RCC 7860 (cell line): ENCODE data around the gene VWA5B2.
A peak's percentile ranks its signal among the peaks of the same experiment; 100 is the strongest.
"Not testable (repeated sequence)": the region's sequence is repeated elsewhere in the genome, so short reads cannot be mapped to it uniquely, and the experiment has no call there.

ENCODE experiments used
- DNase-seq: peaks from one replicate; pipeline ENCODE4 v3.0.0-alpha.2; 2015; ENCODE audit warnings: low spot score
- FAIRE-seq: peaks from 2 replicates; lab custom pipeline; 2012; peaks lifted over from hg19 to GRCh38; lab: Jason Lieb, UNC

The VWA5B2 gene

GRCh38 chr3:184241141-184241446 lies 11.7 kb downstream of the VWA5B2 start:
- no peak for FAIRE-seq
- DNase-seq = no peak

DNA sequence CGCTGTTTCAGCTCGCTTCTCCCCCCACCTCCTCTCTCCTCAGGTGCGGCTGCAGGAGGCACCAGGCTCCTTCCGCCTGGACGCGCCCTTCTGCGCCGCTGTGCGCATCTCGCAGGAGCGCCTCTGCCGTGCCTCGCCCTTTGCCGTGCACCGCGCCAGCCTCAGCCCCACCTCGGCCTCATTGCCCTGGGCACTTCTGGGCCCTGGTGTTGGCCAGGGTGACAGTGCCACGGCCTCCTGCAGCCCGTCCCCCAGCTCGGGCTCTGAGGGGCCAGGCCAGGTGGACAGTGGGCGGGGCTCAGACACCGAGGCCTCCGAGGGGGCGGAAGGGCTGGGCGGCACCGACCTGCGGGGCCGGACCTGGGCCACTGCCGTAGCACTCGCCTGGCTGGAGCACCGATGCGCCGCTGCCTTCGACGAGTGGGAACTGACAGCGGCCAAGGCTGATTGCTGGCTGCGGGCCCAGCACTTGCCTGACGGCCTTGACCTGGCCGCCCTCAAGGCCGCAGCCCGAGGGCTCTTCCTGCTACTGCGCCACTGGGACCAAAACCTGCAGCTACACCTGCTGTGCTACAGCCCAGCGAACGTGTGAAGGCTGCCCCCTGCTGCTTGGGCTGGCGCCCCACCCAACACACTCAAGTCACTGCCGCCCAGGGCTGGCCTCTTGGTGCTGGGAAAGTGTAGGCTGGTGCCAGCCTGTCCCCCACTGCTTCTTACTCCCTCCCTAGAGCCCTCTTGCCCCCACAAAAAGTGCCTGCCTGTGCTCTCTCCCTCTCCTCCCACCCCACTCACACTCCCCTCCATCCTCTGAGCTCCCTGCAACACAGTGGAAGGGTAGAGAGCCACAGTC lies 12.3 kb downstream of the VWA5B2 start:
- FAIRE-seq (no peak), DNase-seq (no peak)

GRCh38 chr3:184242297-184242685 lies 12.9 kb downstream of the VWA5B2 start:
- FAIRE-seq = no peak
- DNase-seq = no peak

GRCh38 chr3:184248454-184249411 lies 19.3 kb downstream of the VWA5B2 start, which contains the start of gene ALG3:
ALG3 (minus strand) TSS chr3:184248962; CDS start chr3:184248940, 22 bp downstream.
- peak; percentile 59 for DNase-seq
- no peak for FAIRE-seq

DNA sequence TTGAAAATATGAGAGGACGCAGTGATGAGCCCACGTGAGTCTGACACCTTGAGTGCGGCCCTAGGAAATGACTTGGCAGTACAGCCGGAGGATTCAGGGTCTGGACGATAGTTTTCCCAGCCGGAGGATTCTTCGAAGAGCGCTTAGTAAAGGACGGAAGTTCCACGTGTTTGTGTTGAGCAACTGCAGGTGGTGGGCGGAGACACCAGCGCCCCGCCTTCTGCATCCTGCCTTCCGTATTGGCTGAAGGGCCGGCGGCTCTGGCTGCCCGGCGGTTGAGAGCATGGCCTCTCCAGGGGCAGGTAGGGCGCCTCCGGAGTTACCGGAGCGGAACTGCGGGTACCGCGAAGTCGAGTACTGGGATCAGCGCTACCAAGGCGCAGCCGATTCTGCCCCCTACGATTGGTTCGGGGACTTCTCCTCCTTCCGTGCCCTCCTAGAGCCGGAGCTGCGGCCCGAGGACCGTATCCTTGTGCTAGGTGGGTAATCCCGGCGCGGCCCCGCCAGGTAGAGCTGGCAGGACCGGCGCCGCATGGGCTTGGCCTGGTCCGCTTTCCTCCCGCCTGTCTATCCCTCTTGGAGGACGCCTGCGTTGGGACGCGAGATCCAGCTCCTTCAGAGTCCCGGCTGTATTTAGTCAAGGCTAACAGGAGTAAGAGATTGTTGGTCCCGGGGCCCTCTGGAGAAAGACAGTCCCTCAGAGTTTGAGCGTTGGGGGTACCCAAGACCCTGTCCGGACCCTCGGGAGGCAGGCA lies 20.2 kb downstream of the VWA5B2 start, which contains the start of gene EEF1AKMT4:
EEF1AKMT4 (plus strand) TSS at position 261 of the 755 bp plus-strand sequence; CDS start at position 284, 23 bp downstream.
- peak; percentile 80 for FAIRE-seq
- DNase-seq = peak; percentile 98

GRCh38 chr3:184250167-184250828 lies 20.9 kb downstream of the VWA5B2 start:
- FAIRE-seq (peak; percentile 57), DNase-seq (peak; percentile 86)

DNA sequence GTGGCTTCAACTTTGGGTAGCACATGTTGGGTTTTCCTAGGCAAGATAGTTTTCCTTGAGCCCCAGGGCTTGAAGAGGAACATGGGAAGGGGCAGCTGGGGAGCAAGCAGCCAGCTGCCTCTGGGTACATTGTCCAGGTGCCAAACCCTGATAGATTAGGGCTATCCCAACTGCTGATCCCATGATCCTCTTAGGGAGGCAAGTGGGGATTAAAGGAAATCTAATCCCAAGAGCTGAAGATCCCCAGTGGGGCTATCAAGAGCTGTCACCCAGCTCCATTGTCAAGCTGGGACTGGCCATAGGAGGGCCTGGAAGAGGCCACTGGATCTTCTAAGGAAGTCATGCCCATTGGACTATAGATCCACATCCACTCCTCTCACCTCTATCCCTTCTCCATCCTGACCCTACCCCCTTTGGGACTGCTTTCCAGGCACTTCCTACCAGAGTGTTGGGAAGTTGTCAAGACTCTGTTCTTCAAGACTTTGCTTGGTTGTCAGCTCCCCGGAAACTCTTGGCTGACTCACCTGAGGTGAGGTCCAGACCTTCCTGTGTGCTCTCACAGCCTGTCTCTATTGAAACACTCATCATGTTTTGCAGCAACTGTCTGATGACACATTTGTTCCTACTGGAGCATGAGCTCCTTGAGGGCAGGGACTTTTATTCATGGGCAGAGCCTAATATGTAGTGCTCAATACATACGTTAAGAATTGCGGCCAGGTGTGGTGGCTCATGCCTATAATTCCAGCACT lies 26.1 kb downstream of the VWA5B2 start:
- peak; percentile 41 for DNase-seq
- no peak for FAIRE-seq

DNA sequence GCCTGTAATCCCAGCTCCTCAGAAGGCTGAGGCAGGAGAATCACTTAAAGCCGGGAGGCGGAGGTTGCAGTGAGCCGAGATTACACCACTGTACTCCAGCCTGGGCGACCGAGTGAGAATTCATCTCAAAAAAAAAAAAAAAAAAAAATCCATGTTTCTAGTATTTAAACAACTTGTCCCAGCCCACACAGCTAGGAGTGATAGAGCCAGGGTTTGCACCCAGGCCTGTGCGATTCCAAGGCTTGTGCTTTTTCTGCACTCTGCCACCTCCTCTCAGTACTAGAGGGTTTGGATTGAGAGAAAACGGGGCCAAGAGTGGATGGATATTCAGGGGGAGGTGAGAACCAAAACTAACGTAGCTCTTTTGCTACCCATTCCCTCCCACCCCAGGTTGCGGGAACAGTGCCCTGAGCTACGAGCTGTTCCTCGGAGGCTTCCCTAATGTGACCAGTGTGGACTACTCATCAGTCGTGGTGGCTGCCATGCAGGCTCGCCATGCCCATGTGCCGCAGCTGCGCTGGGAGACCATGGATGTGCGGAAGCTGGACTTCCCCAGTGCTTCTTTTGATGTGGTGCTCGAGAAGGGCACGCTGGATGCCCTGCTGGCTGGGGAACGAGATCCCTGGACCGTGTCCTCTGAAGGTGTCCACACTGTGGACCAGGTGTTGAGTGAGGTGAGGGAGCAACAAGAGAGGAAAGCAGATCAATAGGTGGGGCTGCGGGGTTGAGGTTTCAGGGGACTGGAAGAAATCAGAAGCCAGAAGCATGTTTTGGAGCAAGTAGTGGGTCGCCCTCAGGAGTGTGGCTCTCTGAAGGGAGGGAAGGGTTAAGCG lies 27.9 kb downstream of the VWA5B2 start:
- FAIRE-seq = no peak

GRCh38 chr3:184258926-184259325 lies 29.5 kb downstream of the VWA5B2 start:
- DNase-seq (no peak), FAIRE-seq (no peak)

More for the DNA sequence above, 27.9 kb downstream of the VWA5B2 start:
- DNase-seq = no peak

GRCh38 chr3:184259396-184259877 lies 30.1 kb downstream of the VWA5B2 start:
- DNase-seq (no peak), FAIRE-seq (no peak)

GRCh38 chr3:184259878-184260723 lies 30.7 kb downstream of the VWA5B2 start:
- DNase-seq = no peak
- no peak for FAIRE-seq

DNA sequence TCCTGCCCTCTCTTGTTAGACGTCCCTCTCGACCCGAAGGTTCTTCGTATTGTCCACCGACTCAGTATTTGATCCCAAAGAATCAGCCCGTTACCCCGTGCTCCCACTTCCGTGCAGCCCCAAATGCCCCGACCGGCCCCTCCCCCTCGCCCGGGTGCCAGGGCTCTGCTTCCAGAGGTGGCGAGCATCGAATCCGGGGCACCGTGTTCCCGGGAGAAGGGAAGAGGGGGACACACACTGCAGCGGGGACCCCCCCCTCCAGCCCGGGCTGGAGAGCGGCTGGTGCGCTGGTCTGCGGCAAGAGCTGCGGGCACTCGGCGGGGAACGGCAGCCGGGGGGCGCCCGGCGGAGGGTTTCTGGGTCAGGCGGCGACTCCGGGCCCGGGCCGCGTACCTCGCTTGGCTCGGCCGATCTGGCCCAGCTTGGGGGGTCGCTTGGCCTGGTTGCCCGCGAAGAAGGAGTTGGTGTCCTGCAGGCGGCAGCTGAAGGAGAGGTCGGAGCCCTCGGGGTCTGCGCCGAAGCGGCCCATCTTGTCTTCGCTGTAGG lies 31.4 kb downstream of the VWA5B2 start:
- DNase-seq (no peak), FAIRE-seq (no peak)

- FAIRE-seq = no peak
- peak; percentile 53 for DNase-seq
Observed at GRCh38 chr3:184261270-184261853, 32.0 kb downstream of the VWA5B2 start, which contains the start of gene CAMK2N2. CAMK2N2 (minus strand) TSS chr3:184261553; CDS start chr3:184261285, 268 bp downstream.

DNA sequence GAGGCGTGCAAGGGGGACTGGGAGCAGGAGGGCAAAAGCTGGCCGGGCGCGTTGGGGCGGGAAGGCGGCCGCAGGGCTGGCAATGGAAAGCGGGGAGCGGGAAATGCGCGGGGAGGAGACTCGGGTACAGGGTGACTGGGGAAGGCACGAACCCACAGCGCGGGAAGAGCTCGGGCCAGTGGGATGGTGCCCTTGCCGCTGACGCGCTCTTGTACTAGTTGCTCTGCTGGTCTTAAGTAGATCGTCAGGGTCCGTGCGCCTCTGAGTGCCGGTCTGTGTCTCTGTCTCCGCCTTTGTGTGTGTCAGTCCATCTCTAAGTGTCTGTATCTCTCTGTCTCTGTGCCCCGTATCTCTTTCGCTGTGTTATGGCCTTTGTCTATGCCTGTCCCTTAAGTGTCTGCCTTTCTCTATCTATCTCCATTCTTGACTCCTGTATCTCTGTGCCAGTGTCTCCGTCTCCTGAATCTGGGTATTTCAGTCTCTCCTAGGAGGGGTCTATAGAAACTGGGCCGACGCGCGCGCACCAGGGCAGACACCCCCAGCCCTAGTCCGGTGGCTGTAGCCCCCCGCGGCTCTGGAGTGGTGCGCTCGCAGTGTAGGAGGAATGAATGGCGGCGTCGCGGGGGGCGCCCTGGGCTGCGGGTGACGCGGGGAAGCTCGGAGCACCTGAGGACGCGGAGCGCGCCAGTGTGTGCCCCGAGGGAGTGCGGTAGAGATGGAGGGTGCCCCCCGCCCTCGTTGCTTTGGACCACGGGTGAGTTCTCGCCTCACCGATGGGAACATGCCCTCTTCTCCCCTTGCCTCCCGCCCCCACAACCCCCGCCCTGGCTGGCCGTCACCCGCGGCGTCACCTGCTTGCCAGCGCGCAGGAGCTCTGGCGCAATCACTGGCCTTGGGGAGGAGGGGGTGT lies 32.7 kb downstream of the VWA5B2 start:
- DNase-seq = no peak
- FAIRE-seq = no peak

DNA sequence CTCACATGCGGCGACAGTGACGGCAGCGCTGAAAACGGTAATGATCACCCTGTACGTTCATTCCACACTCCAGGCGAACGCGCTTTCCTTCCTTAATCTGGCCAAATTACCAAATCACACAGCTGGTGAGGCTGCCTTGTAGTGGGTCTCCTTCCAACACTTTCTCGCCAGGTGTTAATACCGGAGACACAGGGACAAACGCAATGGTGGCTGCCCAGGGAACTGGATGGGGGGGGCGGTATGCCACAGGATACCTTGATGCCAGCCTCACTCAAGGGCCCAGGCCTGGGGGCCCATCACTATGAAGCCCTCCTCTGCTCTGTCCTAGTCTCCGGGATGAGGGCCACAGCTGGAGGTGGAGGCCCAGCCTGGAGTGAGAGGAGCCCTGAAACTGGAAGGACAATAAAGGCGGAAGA lies 33.4 kb downstream of the VWA5B2 start:
- no peak for DNase-seq
- no peak for FAIRE-seq

- not testable (repeated sequence) for FAIRE-seq, DNase-seq
Observed at GRCh38 chr3:184267249-184267648, 37.9 kb downstream of the VWA5B2 start.
